ENCODE data around the gene ENAM. TPM values are rescaled to one million over a fixed set of nuclear protein-coding genes. Genes with fewer than 3 reads are reported as not detected.

Gene ENAM
- total RNA-seq, 4 donors from 2014 or later, result not detected

DNA sequence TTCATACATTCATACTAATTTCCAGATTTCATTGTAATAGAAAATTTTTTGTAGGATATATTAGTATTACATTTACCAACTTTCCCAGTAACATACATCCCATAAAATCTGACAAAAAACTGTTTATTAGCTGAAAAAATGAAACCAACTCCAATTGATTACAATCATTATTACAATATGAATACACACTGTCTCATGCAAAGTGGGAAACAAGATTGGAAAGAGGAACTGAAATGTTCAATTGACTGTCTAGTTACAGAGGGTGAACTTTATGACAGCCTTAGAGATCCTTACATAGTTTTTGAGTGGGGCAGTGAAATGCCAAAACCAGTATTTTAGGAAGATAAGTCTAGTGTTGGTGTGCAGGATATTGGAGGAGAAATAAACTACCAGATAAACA, 38.8 kb upstream of the ENAM start:
- Histone ChIP-seq H3K27me3 (no peaks in the 10 kb centered on the region), H3K4me1 (no peaks in the 10 kb centered on the region), H3K9me3 (no peaks in the 10 kb centered on the region), H3K27ac (no peak overlapping the region), H3K36me3 (no peaks in the 10 kb centered on the region), H3K4me3 (no peak overlapping the region)
- no peak for DNase-seq (ENCODE audit: low spot score in 2 of 2)
- no peak for TF ChIP-seq POLR2AphosphoS5 (IDR thresholded peaks at IDR 0.05)
- no peak for TF ChIP-seq POLR2A (IDR thresholded peaks at IDR 0.05)
- TF ChIP-seq EP300 (IDR thresholded peaks at IDR 0.05), result no peak
- TF ChIP-seq CTCF (IDR thresholded peaks at IDR 0.05), result no peak

GRCh38 chr4:70591955-70592582, 36.5 kb upstream of the ENAM start, which contains the start of gene AMBN:
AMBN (plus strand) TSS chr4:70592256; CDS start chr4:70592359, 103 bp downstream.
- H3K4me3 ChIP-seq, result no peak within 1 kb of the TSS
- H3K36me3 ChIP-seq, result no peaks in the 10 kb centered on the region
- no peak for DNase-seq (ENCODE audit: low spot score in 2 of 2)
- WGBS, result 45% methylated on average over 5 of the region's 5 CpGs
- H3K27me3 ChIP-seq, result no peaks in the 10 kb centered on the region
- no peak for TF ChIP-seq POLR2A (IDR thresholded peaks at IDR 0.05)
- TF ChIP-seq CTCF (IDR thresholded peaks at IDR 0.05), result no peak
- no peak for TF ChIP-seq EP300 (IDR thresholded peaks at IDR 0.05)
- no peak for TF ChIP-seq POLR2AphosphoS5 (IDR thresholded peaks at IDR 0.05)
- no peaks in the 10 kb centered on the region for H3K4me1 ChIP-seq
- H3K27ac ChIP-seq, result no peak within 1 kb of the TSS
- no peaks in the 10 kb centered on the region for H3K9me3 ChIP-seq

- no peaks in the 10 kb centered on the region for H3K9me3 ChIP-seq
- no peak for DNase-seq (ENCODE audit: low spot score in 2 of 2)
- no peaks in the 10 kb centered on the region for H3K4me1 ChIP-seq
- TF ChIP-seq EP300 (IDR thresholded peaks at IDR 0.05) (no peak), POLR2AphosphoS5 (IDR thresholded peaks at IDR 0.05) (no peak), POLR2A (IDR thresholded peaks at IDR 0.05) (no peak), CTCF (IDR thresholded peaks at IDR 0.05) (no peak)
- no peaks in the 10 kb centered on the region for H3K27me3 ChIP-seq
- H3K36me3 ChIP-seq, result no peaks in the 10 kb centered on the region
- H3K27ac ChIP-seq, result no peak overlapping the region
- H3K4me3 ChIP-seq, result no peak overlapping the region
Observed at GRCh38 chr4:70594196-70594595, 34.3 kb upstream of the ENAM start.

DNA sequence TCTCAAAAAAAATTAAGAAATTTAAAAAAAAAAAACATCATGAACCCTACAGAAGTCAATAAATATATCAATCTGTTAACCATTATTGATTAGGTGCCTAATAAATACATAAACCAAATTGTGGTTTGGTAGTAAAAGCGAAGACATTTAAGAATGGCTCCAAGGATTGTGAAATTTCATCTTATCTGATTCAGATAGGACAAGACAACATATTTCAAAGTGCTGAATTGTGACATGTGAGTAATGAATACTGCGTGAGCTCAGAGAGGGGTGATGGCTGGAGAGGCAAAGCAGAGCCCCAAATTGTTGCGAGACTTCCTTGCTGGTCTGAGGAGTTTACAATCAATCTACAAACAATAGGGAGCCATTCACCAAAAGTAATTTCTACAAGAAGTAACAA, 28.2 kb upstream of the ENAM start:
- H3K9me3 ChIP-seq, result no peaks in the 10 kb centered on the region
- H3K27me3 ChIP-seq, result no peaks in the 10 kb centered on the region
- no peak overlapping the region for H3K27ac ChIP-seq
- TF ChIP-seq CTCF (IDR thresholded peaks at IDR 0.05) (no peak), EP300 (IDR thresholded peaks at IDR 0.05) (no peak), POLR2AphosphoS5 (IDR thresholded peaks at IDR 0.05) (no peak), POLR2A (IDR thresholded peaks at IDR 0.05) (no peak)
- no peaks in the 10 kb centered on the region for H3K4me1 ChIP-seq
- no peak for DNase-seq (ENCODE audit: low spot score in 2 of 2)
- 78% methylated on average over 3 of the region's 3 CpGs for WGBS
- no peak overlapping the region for H3K4me3 ChIP-seq
- no peaks in the 10 kb centered on the region for H3K36me3 ChIP-seq

DNA sequence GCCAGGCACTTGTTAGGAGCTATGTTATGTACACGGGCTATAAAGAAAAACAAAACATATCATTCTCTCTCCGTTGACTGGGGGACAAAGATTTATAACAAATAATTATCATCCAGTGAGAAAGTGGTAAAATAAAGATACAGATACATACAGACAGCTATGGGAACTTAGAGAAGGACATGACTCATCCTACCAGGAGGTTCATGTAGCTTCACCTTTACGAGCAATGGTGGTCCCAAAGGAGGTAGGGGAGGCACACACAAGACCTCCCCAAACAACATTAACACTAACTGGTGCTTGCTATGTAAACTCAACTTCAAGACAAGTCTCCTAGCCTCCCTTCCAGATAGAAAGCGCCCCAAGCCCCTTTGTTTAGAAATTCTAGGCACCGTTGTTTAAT, 27.6 kb upstream of the ENAM start:
- no peak for DNase-seq (ENCODE audit: low spot score in 2 of 2)
- no peak overlapping the region for H3K27ac ChIP-seq
- no peak overlapping the region for H3K4me3 ChIP-seq
- TF ChIP-seq CTCF (IDR thresholded peaks at IDR 0.05), result no peak
- no peak for TF ChIP-seq EP300 (IDR thresholded peaks at IDR 0.05)
- TF ChIP-seq POLR2AphosphoS5 (IDR thresholded peaks at IDR 0.05), result no peak
- TF ChIP-seq POLR2A (IDR thresholded peaks at IDR 0.05), result no peak
- no peaks in the 10 kb centered on the region for H3K4me1 ChIP-seq
- H3K9me3 ChIP-seq, result no peaks in the 10 kb centered on the region
- WGBS, result 74% methylated on average over 5 of the region's 5 CpGs
- H3K36me3 ChIP-seq, result no peaks in the 10 kb centered on the region
- H3K27me3 ChIP-seq, result no peaks in the 10 kb centered on the region
